Measurements from ENCODE around the gene OR11H7.

- TF ChIP-seq CTCF (IDR thresholded peaks at IDR 0.05), result no peak
- no peak for TF ChIP-seq POLR2AphosphoS5 (IDR thresholded peaks at IDR 0.05)
- TF ChIP-seq POLR2A (IDR thresholded peaks at IDR 0.05), result no peak
Measured at GRCh38 chr14:20228681-20229080, at the start of gene OR11H7.

All from gastroesophageal sphincter (tissue), 3 donors.